Hematopoietic multipotent progenitor cell treated with erythropoietin and hydrocortisone succinate and interleukin-3 and kit ligand, for 17 days (in vitro differentiated cells): ENCODE results near the gene ARMCX6.
"Not testable (repeated sequence)": the region's sequence is repeated elsewhere in the genome, so short reads cannot be mapped to it uniquely, and the experiment has no call there.

Experiments used
- DNase-seq: peaks from one replicate; pipeline ENCODE4 v3.0.0-alpha.2; 2015; ENCODE audit warnings: low spot score

Gene ARMCX6

DNA sequence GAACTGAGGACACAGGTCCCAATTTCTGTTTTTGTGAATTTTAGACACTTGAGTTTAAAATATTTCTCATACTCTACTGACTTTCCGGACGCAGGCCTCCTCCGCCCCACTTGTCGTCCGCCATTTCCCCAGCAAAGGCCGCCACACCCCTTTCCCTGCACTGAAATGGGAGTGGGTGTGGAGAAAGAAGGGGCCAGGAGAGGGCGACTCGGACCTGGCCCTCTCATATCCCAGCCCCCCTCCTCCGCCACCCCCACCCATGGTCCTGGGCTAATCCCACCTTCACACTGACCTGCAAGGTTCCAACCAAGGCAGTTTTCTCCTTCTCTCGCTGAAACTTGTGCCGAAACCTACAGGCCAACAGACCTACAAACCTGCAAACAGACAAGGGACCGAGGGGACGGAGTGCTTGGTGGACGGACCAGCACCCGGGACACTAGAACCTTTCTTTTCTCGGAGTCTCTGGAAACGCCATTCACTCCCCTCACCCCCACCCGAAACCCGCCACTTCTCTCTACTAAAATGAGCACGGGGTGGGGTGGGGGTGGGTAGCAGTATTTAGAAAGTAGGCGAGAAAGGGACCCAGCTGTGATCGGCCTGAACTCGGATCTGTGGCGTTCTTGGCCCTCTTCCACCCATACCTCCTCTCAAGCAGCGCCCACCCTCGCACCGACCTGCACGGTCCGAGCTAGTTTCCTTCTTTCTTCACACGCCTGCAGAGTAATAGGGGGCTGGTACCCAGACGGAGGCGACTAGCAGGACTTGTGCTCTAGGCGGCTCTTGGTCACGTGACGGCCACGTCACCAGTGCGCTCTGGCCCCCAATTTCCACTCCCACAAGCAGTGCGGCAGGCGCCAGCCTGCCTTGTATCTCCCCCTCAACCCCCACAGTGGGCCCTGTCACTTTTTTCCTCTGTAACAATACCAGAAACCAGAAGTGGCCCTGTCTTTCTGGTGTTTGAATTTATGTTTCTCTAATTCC lies at the start of gene ARMCX6:
Gene ARMCX6, minus strand, starts transcription at position 790 of the 981 bp plus-strand sequence. CDS start 1,380 bp downstream, outside the sequence.
- DNase-seq, result peak; percentile 74

DNA sequence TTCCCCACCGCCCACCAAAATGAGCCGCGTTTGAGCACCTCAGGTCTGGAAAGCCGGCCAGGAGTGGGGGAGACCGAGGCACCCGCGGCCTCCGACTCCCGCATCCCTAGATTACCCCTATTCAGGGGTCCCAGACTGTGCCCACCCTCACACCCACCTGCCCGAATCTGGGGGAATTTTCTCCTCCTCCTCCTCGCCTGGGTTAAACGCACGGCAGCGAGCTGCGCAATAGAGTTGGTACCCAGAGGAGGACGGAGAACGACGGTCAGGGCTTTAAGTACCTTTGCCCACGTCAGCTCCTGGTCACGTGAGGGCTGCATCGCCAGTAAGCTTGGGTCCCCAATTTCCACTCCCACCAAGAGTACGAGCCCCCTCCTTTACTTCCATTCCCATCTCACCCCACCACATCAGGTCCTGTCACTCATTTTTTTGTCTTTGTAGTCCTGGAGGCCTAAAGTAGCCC lies 41.8 kb upstream of the ARMCX6 start, which contains the start of gene ARMCX2:
Gene ARMCX2, minus strand, starts transcription at position 250 of the 463 bp plus-strand sequence. CDS start 2,262 bp downstream, outside the sequence.
- no peak for DNase-seq

DNA sequence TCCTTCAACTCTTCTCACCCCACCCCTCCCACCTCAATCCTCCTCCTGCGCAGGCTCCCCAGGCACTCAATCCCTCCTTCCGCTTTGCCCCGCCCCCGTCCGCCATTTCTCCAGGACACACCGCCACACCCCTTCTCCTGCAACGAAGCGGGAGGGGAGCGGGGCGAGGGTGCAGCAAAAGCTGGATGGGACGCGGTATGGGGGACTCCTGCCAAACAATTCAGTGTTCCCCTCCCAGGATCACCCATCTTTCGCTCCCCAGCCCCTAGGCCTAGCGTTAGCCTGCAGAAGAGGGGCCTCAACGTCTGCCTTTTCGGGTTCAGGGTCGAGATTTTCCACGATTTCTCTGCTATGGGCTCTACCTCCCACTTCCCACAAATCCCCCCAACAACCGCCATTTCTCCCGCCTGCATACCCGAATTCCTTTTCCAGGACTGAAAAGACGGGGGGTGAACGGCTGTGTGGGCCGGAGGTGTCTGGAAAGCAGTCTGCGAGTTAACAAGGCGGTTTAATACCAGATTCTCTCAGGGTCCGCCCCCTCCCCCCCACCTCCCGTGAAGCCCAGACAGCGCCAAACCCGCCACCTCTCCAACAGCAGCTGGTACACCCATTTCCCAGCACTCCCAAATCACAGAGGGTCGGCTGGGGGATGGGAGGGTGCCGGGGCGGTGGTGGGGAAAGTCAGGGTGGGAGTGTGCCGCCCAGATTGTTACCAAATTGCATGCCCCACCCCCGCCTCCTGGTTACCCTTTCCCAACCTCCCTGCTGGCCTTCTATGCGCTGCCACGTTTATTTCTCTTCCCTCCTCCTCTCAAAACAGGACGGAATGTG lies 41.1 kb upstream of the ARMCX6 start:
- no peak for DNase-seq

- no peak for DNase-seq
Observed at GRCh38 chrX:101657495-101657894, 39.7 kb upstream of the ARMCX6 start.

GRCh38 chrX:101656817-101657216 lies 39.0 kb upstream of the ARMCX6 start:
- no peak for DNase-seq

GRCh38 chrX:101655534-101655933 lies 37.7 kb upstream of the ARMCX6 start:
- no peak for DNase-seq

GRCh38 chrX:101647716-101648115 lies 29.9 kb upstream of the ARMCX6 start:
- not testable (repeated sequence) for DNase-seq

DNA sequence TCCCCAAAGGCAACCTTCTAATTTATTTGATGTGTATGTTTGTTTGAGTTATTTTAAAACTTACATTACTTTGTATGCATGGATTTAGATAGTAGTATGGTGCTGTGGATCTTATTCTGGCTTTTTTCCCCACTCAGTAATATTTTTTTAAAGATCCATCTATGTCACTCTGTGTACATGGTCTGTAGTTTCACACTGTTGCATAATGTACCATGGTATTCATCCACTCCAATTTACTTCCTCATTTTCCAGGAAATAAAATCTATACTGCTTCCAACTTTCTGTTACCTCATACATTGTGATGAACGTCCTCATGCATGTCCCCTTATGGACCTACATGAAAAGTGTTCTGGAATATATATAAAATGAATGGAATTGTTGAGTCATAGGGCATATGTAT lies 24.3 kb upstream of the ARMCX6 start:
- no peak for DNase-seq

DNA sequence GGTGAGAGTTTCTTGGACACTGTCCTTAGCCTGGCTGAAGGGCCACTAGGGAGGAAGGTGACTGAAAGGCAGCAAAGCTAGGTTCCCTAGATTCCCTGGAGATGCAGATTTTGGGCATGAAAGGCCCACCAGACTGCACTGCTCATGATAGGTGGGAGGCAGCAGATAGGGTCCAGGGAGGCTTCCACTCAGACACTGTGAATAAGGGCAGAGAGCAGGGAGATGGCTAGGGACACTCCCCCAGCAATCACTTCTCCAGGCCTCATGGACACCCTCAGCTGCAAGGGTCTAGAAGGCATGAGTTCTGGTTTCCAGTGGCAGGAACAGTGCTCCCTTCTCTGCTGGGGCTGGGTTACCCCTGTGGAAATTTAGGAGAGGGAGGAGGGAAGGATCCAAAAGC lies 21.8 kb upstream of the ARMCX6 start:
- DNase-seq, result no peak

GRCh38 chrX:101619364-101619763 lies 1.6 kb upstream of the ARMCX6 start:
- no peak for DNase-seq

DNA sequence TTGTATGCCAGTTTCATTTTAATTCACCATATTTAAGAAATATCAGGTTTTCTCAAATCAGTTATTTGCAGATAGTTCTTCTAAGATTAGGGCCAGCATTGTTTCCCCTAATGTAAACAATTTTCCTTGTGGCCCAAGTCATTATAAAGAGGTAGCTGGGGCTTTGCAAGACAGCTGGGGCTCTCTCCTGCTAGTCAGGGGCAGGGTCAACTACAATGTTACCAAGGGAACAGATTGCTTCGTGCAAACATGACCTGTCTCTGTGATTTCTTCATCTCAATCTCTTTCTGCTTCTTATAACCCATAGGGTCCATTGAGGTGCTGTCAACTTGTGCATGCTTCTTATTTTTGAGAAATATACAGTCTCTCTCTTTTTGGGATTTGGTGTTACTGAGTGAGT lies 12.1 kb downstream of the ARMCX6 start:
- DNase-seq, result no peak

- DNase-seq, result no peak
Observed at GRCh38 chrX:101605146-101605545, 12.7 kb downstream of the ARMCX6 start.

- DNase-seq, result no peak
Observed at GRCh38 chrX:101602077-101602476, 15.7 kb downstream of the ARMCX6 start.

GRCh38 chrX:101599592-101599991 lies 18.2 kb downstream of the ARMCX6 start:
- DNase-seq, result not testable (repeated sequence)

- peak; percentile 71 for DNase-seq
Observed at GRCh38 chrX:101595739-101596419, 21.9 kb downstream of the ARMCX6 start.
